Thoracic aorta endothelial cell (primary cell): Measurements from ENCODE around the gene TRIM32. TPM values are rescaled to one million over a fixed set of nuclear protein-coding genes. Genes with fewer than 3 reads are reported as not detected.

Experiments used
- total RNA-seq: library from RNA; depleted of rRNA; stranded (reverse); fragments of >200 nt; gene quantifications from 2 replicates; pipeline ENCODE4 v1.2.3, GENCODE V29; 2012

Gene TRIM32
- 27.1 and 28.4 TPM in 2 replicates for total RNA-seq

DNA sequence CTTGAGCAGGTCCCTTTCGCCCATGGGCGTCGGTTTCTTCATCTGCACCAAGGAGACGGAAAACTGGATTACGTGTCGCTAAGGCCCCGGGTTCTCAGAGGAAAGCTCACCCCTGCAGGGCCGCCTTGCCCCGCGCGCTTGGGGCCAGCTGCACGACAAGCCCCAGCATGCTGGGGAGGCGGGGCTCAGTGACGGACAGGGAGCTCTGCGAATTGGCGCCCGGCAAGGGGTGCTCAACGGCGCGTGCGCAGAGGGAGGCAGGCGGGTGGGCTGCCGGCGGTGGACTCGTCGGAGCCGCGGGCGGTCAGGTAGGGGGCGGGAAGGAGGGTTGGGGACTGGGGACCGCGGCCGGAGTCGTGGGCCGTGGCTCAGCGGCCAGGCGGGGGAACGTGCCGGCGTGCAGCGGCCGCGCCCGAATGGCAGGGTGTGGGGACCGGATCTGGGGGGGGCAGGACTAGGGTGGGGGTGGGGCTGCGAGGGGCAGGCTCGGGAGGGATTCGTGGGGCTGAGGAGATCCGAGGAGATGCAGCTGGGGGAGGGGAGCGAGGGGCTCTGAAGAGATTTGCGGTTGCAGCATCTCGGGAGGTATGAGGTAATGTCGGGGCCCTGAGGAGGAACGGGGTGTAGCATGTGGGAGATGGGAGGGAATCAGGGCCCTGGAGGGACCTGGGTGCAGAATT, at the start of gene TRIM32:
TSS of gene TRIM32 (plus strand) at position 232 of the 680 bp plus-strand sequence. CDS start 10,438 bp downstream, outside the sequence.

